Left lung (tissue), 10 donors: ENCODE results near the gene MYLK. TPM values are rescaled to one million over a fixed set of nuclear protein-coding genes. Genes with fewer than 3 reads are reported as not detected.

Experiments
- ATAC-seq: fragments of 200-7000 bp; cut with Tn5 transposase; one replicate; pipeline ENCODE4 v1.9.1; 2020; ENCODE audit warnings: moderate library complexity
- DNase-seq, 4 donors: peaks; one replicate each; pipeline ENCODE4 v3.0.0-alpha.2; 2013 to 2020
- H3K27ac ChIP-seq, 2 donors: fragments of 200-600 bp; sonication (generic) in 1 of 2; one replicate each; pipeline versions ENCODE4 v1.5.0 to v1.8.0; 2020 to 2021
- H3K27me3 ChIP-seq, 2 donors: fragments of 200-600 bp; sonication (generic) in 1 of 2; one replicate each; pipeline versions ENCODE4 v1.5.0 to v1.8.0; 2020 to 2021
- H3K36me3 ChIP-seq, 2 donors: fragments of 200-600 bp; sonication (generic) in 1 of 2; one replicate each; pipeline versions ENCODE4 v1.5.0 to v1.8.0; 2020 to 2021
- H3K4me1 ChIP-seq, 2 donors: fragments of 200-600 bp; one replicate each; pipeline ENCODE4 v1.8.0; 2021
- H3K4me3 ChIP-seq, 2 donors: fragments of 200-600 bp; sonication (generic) in 1 of 2; one replicate each; pipeline versions ENCODE4 v1.5.0 to v1.8.0; 2020 to 2021; ENCODE audit warnings: mild to moderate bottlenecking in 1 of 2
- H3K9me3 ChIP-seq, 2 donors: fragments of 200-600 bp; sonication (generic) in 1 of 2; one replicate each; pipeline versions ENCODE4 v1.5.0 to v1.8.0; 2020 to 2021
- CTCF ChIP-seq, 2 donors: fragments of 200-600 bp; sonication (generic) in 1 of 2; IDR thresholded peaks; one replicate each; pipeline versions ENCODE4 v1.5.0 to v1.8.0; 2021; ENCODE audit warnings: antibody characterized with exemption in 2 of 2
- intact Hi-C, 2 donors: fragments of 100-400 bp; cut with DNase I; formaldehyde crosslinking; loops; one replicate each; pipeline versions ENCODE4 v1.11.2 to v1.14.2; 2022
- polyA plus RNA-seq, 6 donors: library from polyadenylated mRNA; unstranded; fragments of 120-200 nt; gene quantifications; one replicate each; pipeline ENCODE4 v1.2.1, GENCODE V29; 2013; ENCODE audit not compliant: insufficient read length in 6 of 6
- total RNA-seq, 2 donors: library from RNA; stranded (reverse); fragmentation: NEBNext Ultra II Directional; extraction: Animal tissue kit (Norgen Biotek cat#: 25700); gene quantifications; one replicate each; pipeline ENCODE4 v1.2.1, GENCODE V29; 2021
- donor health status: DM: no; HTN: yes; CAD: no.
- donor health status: DM: no; HTN: no; CAD: no.

The MYLK gene
- total and polyA plus RNA-seq, 8 donors = 155 to 468 (median 410) TPM

GRCh38 chr3:123660141-123660675 lies 223.9 kb downstream of the MYLK start:
- ATAC-seq = no peak
- Histone ChIP-seq H3K27ac (peak overlapping the region; percentile 64 to 86), H3K36me3 (peaks cover 0 to 9% of the 10 kb centered on the region in 2 donors), H3K4me1 (peaks cover 54 to 74% of the 10 kb centered on the region in 2 donors), H3K9me3 (no peaks in the 10 kb centered on the region), H3K27me3 (no peaks in the 10 kb centered on the region), H3K4me3 (no peak overlapping the region)
- intact Hi-C loops = no loop called here
- no peak for DNase-seq
- TF ChIP-seq CTCF (IDR thresholded peaks at IDR 0.05) = no peak

GRCh38 chr3:123658852-123659206 lies 225.3 kb downstream of the MYLK start:
- intact Hi-C loops = loop anchor here in 1 of 2 donors (5.0 kb wide), 1 partner anchor 38 kb away; no protein-coding TSS in a partner anchor
- ATAC-seq (peak; percentile 46), DNase-seq (peak in 1 of 4 donors; percentile 48)
- H3K36me3 ChIP-seq = peaks cover 0 to 5% of the 10 kb centered on the region in 2 donors
- H3K9me3 ChIP-seq = no peaks in the 10 kb centered on the region
- TF ChIP-seq CTCF (IDR thresholded peaks at IDR 0.05) = no peak
- no peak overlapping the region for H3K4me3 ChIP-seq
- H3K4me1 ChIP-seq = peaks cover 57 to 78% of the 10 kb centered on the region in 2 donors
- H3K27me3 ChIP-seq = no peaks in the 10 kb centered on the region
- peak overlapping the region; percentile 64 to 86 for H3K27ac ChIP-seq

- Histone ChIP-seq H3K27ac (peak overlapping the region; percentile 64 to 86), H3K27me3 (no peaks in the 10 kb centered on the region), H3K36me3 (no peaks in the 10 kb centered on the region), H3K4me3 (no peak overlapping the region), H3K4me1 (peaks cover 60 to 80% of the 10 kb centered on the region in 2 donors), H3K9me3 (no peaks in the 10 kb centered on the region)
- DNase-seq (peak in 3 of 4 donors; percentile 70 to 84 (median 78)), ATAC-seq (peak; percentile 56)
- TF ChIP-seq CTCF (IDR thresholded peaks at IDR 0.05) = no peak
- intact Hi-C loops = loop anchor here in 1 of 2 donors (5.0 kb wide), 1 partner anchor 39 kb away; no protein-coding TSS in a partner anchor
Observed at GRCh38 chr3:123658118-123658851, 225.8 kb downstream of the MYLK start.

- no peaks in the 10 kb centered on the region for H3K27me3 ChIP-seq
- H3K36me3 ChIP-seq = no peaks in the 10 kb centered on the region
- H3K4me3 ChIP-seq = no peak overlapping the region
- H3K27ac ChIP-seq = peak overlapping the region; percentile 64 to 86
- intact Hi-C loops = loop anchor here in 1 of 2 donors (5.0 kb wide), 1 partner anchor 40 kb away; no protein-coding TSS in a partner anchor
- H3K4me1 ChIP-seq = peaks cover 68 to 86% of the 10 kb centered on the region in 2 donors
- no peak for ATAC-seq
- no peak for TF ChIP-seq CTCF (IDR thresholded peaks at IDR 0.05)
- no peaks in the 10 kb centered on the region for H3K9me3 ChIP-seq
- DNase-seq = peak in 1 of 4 donors; percentile 55
Observed at GRCh38 chr3:123657568-123657967, 226.6 kb downstream of the MYLK start.

- peaks cover 69 to 85% of the 10 kb centered on the region in 2 donors for H3K4me1 ChIP-seq
- intact Hi-C loops = loop anchor here in 1 of 2 donors (5.0 kb wide), 1 partner anchor 40 kb away; no protein-coding TSS in a partner anchor
Observed at GRCh38 chr3:123657111-123657510, 227.0 kb downstream of the MYLK start.

More at GRCh38 chr3:123657111-123657510, 227.0 kb downstream of the MYLK start:
- DNase-seq = no peak
- Histone ChIP-seq H3K36me3 (no peaks in the 10 kb centered on the region), H3K4me3 (no peak overlapping the region), H3K27me3 (no peaks in the 10 kb centered on the region), H3K27ac (peak overlapping the region; percentile 64 to 86), H3K9me3 (no peaks in the 10 kb centered on the region)
- TF ChIP-seq CTCF (IDR thresholded peaks at IDR 0.05) = no peak
- ATAC-seq = no peak
